HEK293 (cell line): ENCODE data around the gene PDSS2.

ENCODE experiments used
- EGR2 ChIP-seq: fragments of 450-650 bp; formaldehyde crosslinking; IDR thresholded peaks from 2 replicates; pipeline ENCODE4 v1.5.1; 2016; ENCODE audit warnings: low read depth, missing biosample characterization, missing genetic modification characterization
- KLF8 ChIP-seq: fragments of 450-650 bp; formaldehyde crosslinking; IDR thresholded peaks from 2 replicates; pipeline ENCODE4 v1.5.1; 2016; ENCODE audit warnings: missing biosample characterization, missing genetic modification characterization
- OSR2 ChIP-seq: fragments of 450-650 bp; formaldehyde crosslinking; IDR thresholded peaks from 2 replicates; pipeline ENCODE4 v1.5.1; 2016; ENCODE audit warnings: missing biosample characterization, missing genetic modification characterization
- TRIM28 ChIP-seq: IDR thresholded peaks from 2 replicates; pipeline ENCODE4 v1.6.1; 2011; ENCODE audit warnings: low read length, control low read depth, borderline replicate concordance
- YY2 ChIP-seq: fragments of 450-650 bp; formaldehyde crosslinking; IDR thresholded peaks from 2 replicates; pipeline ENCODE4 v1.5.1; 2016; ENCODE audit warnings: missing biosample characterization, missing genetic modification characterization
- ZBTB17 ChIP-seq: fragments of 450-650 bp; formaldehyde crosslinking; IDR thresholded peaks from 2 replicates; pipeline ENCODE4 v1.5.1; 2016; ENCODE audit warnings: missing biosample characterization, missing genetic modification characterization
- ZBTB8A ChIP-seq: fragments of 450-650 bp; formaldehyde crosslinking; IDR thresholded peaks from 2 replicates; pipeline ENCODE4 v1.5.1; 2016; ENCODE audit warnings: missing biosample characterization, missing genetic modification characterization
- ZFHX2 ChIP-seq: fragments of 450-650 bp; formaldehyde crosslinking; conservative IDR thresholded peaks from 2 replicates; pipeline ENCODE4 v1.5.1; 2016; ENCODE audit warnings: missing biosample characterization, missing genetic modification characterization
- ZNF121 ChIP-seq: fragments of 450-650 bp; formaldehyde crosslinking; IDR thresholded peaks from 2 replicates; pipeline ENCODE4 v1.5.1; 2016; ENCODE audit warnings: missing biosample characterization, missing genetic modification characterization
- ZNF133 ChIP-seq: fragments of 450-650 bp; formaldehyde crosslinking; IDR thresholded peaks from 2 replicates; pipeline ENCODE4 v1.5.1; 2016; ENCODE audit warnings: missing biosample characterization, missing genetic modification characterization
- ZNF221 ChIP-seq: fragments of 450-650 bp; formaldehyde crosslinking; IDR thresholded peaks from 2 replicates; pipeline ENCODE4 v1.5.1; 2017; ENCODE audit warnings: missing biosample characterization, missing genetic modification characterization, borderline replicate concordance
- ZNF341 ChIP-seq: fragments of 450-650 bp; formaldehyde crosslinking; IDR thresholded peaks from 2 replicates; pipeline ENCODE4; 2016; ENCODE audit warnings: low read depth, missing biosample characterization, missing genetic modification characterization
- ZNF354C ChIP-seq: fragments of 450-650 bp; formaldehyde crosslinking; IDR thresholded peaks from 2 replicates; pipeline ENCODE4 v1.5.1; 2016; ENCODE audit warnings: missing biosample characterization, missing genetic modification characterization, low read depth, borderline replicate concordance
- ZNF362 ChIP-seq: fragments of 450-650 bp; formaldehyde crosslinking; IDR thresholded peaks from 2 replicates; pipeline ENCODE4 v1.5.1; 2016; ENCODE audit warnings: missing biosample characterization, missing genetic modification characterization
- ZNF398 ChIP-seq: fragments of 450-650 bp; formaldehyde crosslinking; IDR thresholded peaks from 2 replicates; pipeline ENCODE4 v1.5.1; 2017; ENCODE audit warnings: missing biosample characterization, missing genetic modification characterization
- ZNF510 ChIP-seq: fragments of 450-650 bp; formaldehyde crosslinking; IDR thresholded peaks from 2 replicates; pipeline ENCODE4 v1.5.1; 2018; ENCODE audit warnings: mild to moderate bottlenecking, missing genetic modification characterization, missing biosample characterization; ENCODE audit not compliant: insufficient replicate concordance
- ZNF560 ChIP-seq: fragments of 450-650 bp; formaldehyde crosslinking; IDR thresholded peaks from 2 replicates; pipeline ENCODE4 v1.5.1; 2017; ENCODE audit warnings: missing biosample characterization, missing genetic modification characterization, borderline replicate concordance
- ZNF596 ChIP-seq: fragments of 450-650 bp; IDR thresholded peaks from 2 replicates; pipeline ENCODE4 v1.5.0; 2018; ENCODE audit warnings: missing biosample characterization, mild to moderate bottlenecking, missing genetic modification characterization, moderate library complexity
- ZNF600 ChIP-seq: fragments of 450-650 bp; formaldehyde crosslinking; IDR thresholded peaks from 2 replicates; pipeline ENCODE4 v1.5.1; 2016; ENCODE audit warnings: missing biosample characterization, missing genetic modification characterization
- ZNF639 ChIP-seq: fragments of 450-650 bp; formaldehyde crosslinking; IDR thresholded peaks from 2 replicates; pipeline ENCODE4 v1.5.1; 2016; ENCODE audit warnings: missing biosample characterization, missing genetic modification characterization
- ZNF660 ChIP-seq: fragments of 450-650 bp; IDR thresholded peaks from 2 replicates; pipeline ENCODE4 v1.5.1; 2018; ENCODE audit warnings: missing biosample characterization, mild to moderate bottlenecking, missing genetic modification characterization
- ZSCAN4 ChIP-seq: fragments of 450-650 bp; formaldehyde crosslinking; IDR thresholded peaks from 2 replicates; pipeline ENCODE4 v1.5.1; 2017; ENCODE audit warnings: missing biosample characterization, missing genetic modification characterization
- TF ChIP-seq, protein P1 (sequence below): fragments of 450-650 bp; formaldehyde crosslinking; IDR thresholded peaks from 2 replicates; pipeline ENCODE4 v1.5.1; 2016; ENCODE audit warnings: missing biosample characterization, missing genetic modification characterization
- TF ChIP-seq, protein P2 (sequence below): fragments of 450-650 bp; formaldehyde crosslinking; IDR thresholded peaks from 2 replicates; pipeline ENCODE4 v1.5.1; 2017; ENCODE audit warnings: missing biosample characterization, missing genetic modification characterization
- TF ChIP-seq, protein P3 (sequence below): fragments of 450-650 bp; formaldehyde crosslinking; optimal IDR thresholded peaks from 2 replicates; pipeline ENCODE3; 2016; ENCODE audit warnings: missing biosample characterization, mild to moderate bottlenecking, missing genetic modification characterization
- TF ChIP-seq, protein P4 (sequence below): fragments of 450-650 bp; formaldehyde crosslinking; IDR thresholded peaks from 2 replicates; pipeline ENCODE4 v1.5.1; 2017; ENCODE audit warnings: missing biosample characterization, mild to moderate bottlenecking, missing genetic modification characterization, moderate library complexity

PDSS2 gene

GRCh38 chr6:107115695-107116327 is 343.6 kb downstream of the PDSS2 start (continued):
- TF ChIP-seq ZNF639 (tag by site-specific recombination) = no peak
- TF ChIP-seq, protein P1, sequence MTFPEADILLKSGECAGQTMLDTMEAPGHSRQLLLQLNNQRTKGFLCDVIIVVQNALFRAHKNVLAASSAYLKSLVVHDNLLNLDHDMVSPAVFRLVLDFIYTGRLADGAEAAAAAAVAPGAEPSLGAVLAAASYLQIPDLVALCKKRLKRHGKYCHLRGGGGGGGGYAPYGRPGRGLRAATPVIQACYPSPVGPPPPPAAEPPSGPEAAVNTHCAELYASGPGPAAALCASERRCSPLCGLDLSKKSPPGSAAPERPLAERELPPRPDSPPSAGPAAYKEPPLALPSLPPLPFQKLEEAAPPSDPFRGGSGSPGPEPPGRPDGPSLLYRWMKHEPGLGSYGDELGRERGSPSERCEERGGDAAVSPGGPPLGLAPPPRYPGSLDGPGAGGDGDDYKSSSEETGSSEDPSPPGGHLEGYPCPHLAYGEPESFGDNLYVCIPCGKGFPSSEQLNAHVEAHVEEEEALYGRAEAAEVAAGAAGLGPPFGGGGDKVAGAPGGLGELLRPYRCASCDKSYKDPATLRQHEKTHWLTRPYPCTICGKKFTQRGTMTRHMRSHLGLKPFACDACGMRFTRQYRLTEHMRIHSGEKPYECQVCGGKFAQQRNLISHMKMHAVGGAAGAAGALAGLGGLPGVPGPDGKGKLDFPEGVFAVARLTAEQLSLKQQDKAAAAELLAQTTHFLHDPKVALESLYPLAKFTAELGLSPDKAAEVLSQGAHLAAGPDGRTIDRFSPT (tag by site-specific recombination) = no peak
- peak; percentile 36 for TF ChIP-seq ZNF600 (tag by site-specific recombination)
- TF ChIP-seq TRIM28 = no peak
- TF ChIP-seq ZNF560 (tag by site-specific recombination) = no peak
- TF ChIP-seq ZNF398 (tag by site-specific recombination) = 0 out of 2 replicates have a peak, but pooled peaks have one; percentile 36
- 0 out of 2 replicates have a peak, but pooled peaks have one; percentile 5 for TF ChIP-seq ZNF133
- TF ChIP-seq, protein P2, sequence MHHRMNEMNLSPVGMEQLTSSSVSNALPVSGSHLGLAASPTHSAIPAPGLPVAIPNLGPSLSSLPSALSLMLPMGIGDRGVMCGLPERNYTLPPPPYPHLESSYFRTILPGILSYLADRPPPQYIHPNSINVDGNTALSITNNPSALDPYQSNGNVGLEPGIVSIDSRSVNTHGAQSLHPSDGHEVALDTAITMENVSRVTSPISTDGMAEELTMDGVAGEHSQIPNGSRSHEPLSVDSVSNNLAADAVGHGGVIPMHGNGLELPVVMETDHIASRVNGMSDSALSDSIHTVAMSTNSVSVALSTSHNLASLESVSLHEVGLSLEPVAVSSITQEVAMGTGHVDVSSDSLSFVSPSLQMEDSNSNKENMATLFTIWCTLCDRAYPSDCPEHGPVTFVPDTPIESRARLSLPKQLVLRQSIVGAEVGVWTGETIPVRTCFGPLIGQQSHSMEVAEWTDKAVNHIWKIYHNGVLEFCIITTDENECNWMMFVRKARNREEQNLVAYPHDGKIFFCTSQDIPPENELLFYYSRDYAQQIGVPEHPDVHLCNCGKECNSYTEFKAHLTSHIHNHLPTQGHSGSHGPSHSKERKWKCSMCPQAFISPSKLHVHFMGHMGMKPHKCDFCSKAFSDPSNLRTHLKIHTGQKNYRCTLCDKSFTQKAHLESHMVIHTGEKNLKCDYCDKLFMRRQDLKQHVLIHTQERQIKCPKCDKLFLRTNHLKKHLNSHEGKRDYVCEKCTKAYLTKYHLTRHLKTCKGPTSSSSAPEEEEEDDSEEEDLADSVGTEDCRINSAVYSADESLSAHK (tag by site-specific recombination) = 0 out of 2 replicates have a peak, but pooled peaks have one; percentile 38
- TF ChIP-seq KLF8 = peak; percentile 27; the same call in 1 of the 2 replicates
- TF ChIP-seq ZSCAN4 (tag by site-specific recombination) = no peak
- no peak for TF ChIP-seq ZNF221 (tag by site-specific recombination)
- TF ChIP-seq ZNF341 (tag by site-specific recombination) = peak; percentile 90
- TF ChIP-seq, protein P3, sequence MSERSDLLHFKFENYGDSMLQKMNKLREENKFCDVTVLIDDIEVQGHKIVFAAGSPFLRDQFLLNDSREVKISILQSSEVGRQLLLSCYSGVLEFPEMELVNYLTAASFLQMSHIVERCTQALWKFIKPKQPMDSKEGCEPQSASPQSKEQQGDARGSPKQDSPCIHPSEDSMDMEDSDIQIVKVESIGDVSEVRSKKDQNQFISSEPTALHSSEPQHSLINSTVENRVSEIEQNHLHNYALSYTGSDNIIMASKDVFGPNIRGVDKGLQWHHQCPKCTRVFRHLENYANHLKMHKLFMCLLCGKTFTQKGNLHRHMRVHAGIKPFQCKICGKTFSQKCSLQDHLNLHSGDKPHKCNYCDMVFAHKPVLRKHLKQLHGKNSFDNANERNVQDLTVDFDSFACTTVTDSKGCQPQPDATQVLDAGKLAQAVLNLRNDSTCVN (tag by site-specific recombination) = peak; percentile 80
- TF ChIP-seq ZNF596 = peak; percentile 57; the same call in 1 of the 2 replicates
- TF ChIP-seq ZNF121 (tag by site-specific recombination) = peak; percentile 99
- peak; percentile 75; the same call in 1 of the 2 replicates for TF ChIP-seq ZBTB17 (tag by site-specific recombination)
- peak; percentile 47; the same call in 1 of the 2 replicates for TF ChIP-seq OSR2 (tag by site-specific recombination)
- TF ChIP-seq EGR2 = peak; percentile 28; the same call in 1 of the 2 replicates
- TF ChIP-seq YY2 (tag by site-specific recombination) = no peak
- TF ChIP-seq ZNF362 (tag by site-specific recombination) = no peak
- TF ChIP-seq ZFHX2 (tag by site-specific recombination) = peak; percentile 53
- TF ChIP-seq ZNF660 (tag by site-specific recombination) = 0 out of 2 replicates have a peak, but pooled peaks have one; percentile 69
- TF ChIP-seq ZBTB8A (tag by site-specific recombination) = peak; percentile 86
- TF ChIP-seq, protein P4, sequence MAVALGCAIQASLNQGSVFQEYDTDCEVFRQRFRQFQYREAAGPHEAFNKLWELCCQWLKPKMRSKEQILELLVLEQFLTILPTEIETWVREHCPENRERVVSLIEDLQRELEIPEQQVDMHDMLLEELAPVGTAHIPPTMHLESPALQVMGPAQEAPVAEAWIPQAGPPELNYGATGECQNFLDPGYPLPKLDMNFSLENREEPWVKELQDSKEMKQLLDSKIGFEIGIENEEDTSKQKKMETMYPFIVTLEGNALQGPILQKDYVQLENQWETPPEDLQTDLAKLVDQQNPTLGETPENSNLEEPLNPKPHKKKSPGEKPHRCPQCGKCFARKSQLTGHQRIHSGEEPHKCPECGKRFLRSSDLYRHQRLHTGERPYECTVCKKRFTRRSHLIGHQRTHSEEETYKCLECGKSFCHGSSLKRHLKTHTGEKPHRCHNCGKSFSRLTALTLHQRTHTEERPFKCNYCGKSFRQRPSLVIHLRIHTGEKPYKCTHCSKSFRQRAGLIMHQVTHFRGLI = no peak
- no peak for TF ChIP-seq ZNF354C (tag by site-specific recombination)
- TF ChIP-seq ZNF510 (tag by site-specific recombination) = no peak
